ENCODE results near the gene EPB41L1.
"Not testable (repeated sequence)": the region's sequence is repeated elsewhere in the genome, so short reads cannot be mapped to it uniquely, and the experiment has no call there.

EPB41L1 gene

GRCh38 chr20:36126836-36127527 lies 27.6 kb upstream of the EPB41L1 start:
- no peak for DNase-seq

- no peak for DNase-seq
These were observed 25.9 kb upstream of the EPB41L1 start for GRCh38 chr20:36128463-36129159.

GRCh38 chr20:36129160-36129543 lies 25.4 kb upstream of the EPB41L1 start:
- DNase-seq: no peak

DNA sequence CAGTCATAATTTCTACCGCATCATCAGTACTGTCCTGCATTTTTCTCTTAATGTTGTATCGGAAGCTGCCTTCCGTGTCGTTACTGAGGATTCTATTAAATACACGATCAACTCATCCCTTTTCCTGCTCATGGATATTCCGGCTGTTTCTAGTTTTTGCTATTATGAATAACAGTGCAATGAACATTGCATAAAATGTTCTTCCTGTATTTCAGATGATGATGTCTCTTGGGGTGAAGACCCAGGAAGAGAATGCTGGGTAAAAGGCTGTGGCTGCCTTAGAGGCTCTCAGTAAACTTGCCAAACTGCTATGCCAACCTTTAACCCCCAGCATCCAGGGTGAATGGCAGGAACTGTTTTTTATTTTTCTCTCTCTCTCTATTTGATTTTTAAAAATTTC lies 24.1 kb upstream of the EPB41L1 start:
- no peak for DNase-seq

DNA sequence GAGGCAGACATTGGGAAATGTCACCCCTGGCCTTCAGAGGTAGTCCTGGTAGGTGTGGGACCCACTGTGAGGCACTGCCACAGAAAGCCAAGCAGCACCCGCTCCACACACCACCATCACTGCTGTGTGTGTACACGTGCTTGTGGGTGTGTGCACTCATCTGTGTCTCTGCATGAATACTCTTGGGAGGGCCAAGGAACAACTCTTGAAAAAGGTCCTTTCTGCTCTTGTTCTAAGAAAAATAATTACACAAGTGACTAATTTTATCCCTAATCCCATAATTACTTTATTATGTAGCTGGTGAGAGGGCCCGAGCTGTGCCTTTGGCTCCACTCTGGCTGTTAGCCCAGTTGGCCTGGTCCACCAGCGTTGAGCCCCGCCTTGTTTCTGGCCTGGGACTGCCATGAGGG lies 21.7 kb upstream of the EPB41L1 start:
- DNase-seq: no peak

DNA sequence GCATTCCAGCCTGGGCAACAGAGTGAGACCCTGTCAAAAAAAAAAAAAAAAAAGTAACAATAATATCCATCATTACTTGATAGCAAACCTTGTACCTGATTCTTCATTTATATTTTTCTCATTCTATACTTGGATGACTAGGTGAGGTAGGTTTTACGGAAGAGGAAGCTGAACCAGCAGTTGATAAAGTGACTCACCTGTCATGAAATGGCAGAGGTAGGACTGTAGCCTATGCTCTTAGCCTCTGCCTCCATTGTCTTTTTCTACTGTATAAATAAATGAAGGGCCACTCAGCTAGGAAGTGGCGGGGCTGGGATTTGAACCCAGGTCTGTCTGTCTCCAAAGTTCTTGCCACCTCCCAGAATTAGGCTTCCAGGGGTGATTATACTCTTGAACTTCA lies 20.7 kb upstream of the EPB41L1 start:
- no peak for DNase-seq

DNA sequence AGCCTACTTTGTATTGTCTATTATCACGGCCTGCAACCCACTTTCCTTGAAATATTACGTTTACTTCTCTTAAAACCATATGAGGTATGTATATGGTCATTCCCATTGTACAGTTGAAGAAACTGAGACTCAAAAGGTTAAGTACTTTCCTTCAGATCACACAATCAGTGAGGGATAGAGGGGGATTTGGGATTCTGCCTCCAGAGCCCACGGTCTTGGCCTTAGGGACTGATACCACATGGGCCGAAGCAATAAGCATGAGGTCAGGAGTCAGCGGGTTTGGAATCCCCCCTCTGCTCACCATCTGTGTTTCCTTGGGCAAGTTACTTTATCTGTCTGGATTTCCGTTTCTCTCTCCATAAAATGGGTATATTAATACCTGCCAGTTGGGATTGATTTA lies 19.4 kb upstream of the EPB41L1 start:
- no peak for DNase-seq

DNA sequence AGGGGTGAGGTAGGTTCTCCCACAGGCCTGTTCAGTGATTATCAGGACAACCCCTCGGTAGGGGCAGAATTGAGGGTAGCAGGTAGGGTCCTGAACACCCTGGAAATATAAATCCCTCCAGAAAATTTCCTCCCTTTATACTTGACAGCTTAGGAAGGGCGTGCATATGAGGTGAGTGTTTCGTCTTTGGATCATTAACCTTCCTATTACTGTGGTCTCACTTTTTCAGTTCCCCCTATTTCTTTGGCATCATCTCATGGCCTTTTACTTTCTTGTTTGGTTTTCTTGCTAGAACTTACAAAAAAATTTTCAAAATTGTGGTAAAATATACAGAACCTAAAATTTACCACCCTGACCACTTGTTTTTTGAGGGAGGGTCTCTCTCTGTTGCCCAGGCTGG lies 18.7 kb upstream of the EPB41L1 start:
- DNase-seq: no peak

DNA sequence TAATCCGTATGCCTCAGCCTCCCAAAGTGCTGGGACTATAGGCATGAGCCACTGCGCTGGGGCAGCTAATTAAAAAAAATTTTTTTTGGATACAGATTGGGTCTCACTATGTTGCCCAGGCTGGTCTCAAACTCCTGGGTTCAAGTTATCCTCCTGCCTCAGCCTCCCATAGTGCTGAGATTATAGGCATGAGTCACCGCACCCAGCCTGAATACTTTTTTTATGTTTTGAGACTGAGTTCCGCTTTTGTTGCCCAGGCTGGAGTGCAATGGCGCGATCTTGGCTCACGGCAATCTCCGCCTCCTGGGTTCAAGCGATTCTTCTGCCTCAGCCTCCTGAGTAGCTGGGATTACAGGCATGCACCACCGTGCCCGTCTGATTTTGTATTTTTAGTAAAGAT lies 17.2 kb upstream of the EPB41L1 start:
- DNase-seq: not testable (repeated sequence)

GRCh38 chr20:36141310-36141709 lies 13.2 kb upstream of the EPB41L1 start:
- no peak for DNase-seq

DNA sequence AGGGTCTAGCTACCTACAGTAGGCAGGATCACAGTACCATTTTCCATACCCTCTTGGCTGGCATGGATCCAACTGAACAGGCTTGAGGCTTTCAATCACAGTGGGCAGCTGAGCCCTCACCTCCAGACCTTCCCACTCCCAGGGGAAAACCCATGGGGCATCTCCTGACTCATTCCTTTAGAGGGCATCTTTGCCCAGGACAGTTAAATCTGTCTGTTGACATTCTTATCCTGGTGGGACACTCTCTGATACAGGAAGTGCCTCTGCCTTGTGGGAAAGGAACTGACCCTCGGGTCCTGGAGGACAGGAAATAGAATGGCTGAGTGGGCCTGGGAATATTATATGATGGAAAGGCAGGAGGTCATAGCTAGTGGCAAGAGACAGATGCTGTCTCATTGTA lies 10.2 kb upstream of the EPB41L1 start:
- no peak for DNase-seq

DNA sequence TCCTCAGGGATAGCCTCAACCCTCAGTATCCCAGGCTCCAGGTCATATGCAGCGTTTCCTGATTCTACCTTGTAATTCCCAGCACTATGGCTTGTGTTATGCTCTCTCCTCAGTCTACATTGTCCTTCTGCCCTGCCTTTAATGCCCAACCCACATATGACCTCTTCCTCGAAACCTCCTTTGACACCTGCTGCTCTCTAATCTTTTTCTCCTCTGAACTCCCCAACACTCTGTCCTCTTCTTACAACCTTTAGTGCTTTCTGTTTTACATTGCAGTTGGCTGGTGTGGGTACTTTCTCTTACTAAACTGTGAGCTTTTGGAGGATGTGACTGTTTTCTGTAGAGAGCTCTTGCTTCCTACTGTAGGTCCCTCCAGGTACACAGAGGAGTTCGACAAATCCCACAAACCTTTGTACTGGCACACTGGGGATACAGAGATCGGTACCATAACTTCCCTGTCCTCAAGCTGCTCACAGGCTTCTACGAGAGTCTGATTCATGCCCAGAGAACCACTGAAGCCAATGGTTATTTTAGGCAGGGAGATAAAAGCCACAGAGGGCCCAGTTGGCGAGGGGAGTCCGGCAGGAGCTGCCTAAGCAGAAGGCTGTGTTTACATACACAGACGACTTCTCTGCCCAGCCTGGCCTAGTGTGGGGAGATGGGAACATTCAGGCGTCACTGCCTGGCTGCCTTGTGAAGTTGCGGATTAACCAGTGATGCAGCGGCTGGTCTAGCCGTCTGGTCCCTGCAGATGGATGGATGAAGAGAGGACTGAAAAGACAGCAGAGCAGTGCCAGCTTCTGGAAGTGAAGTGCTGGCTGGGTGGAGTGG lies 8.4 kb upstream of the EPB41L1 start:
- DNase-seq: no peak

- no peak for DNase-seq
These were observed 6.8 kb upstream of the EPB41L1 start for GRCh38 chr20:36147690-36148089.

GRCh38 chr20:36148439-36148838 lies 6.1 kb upstream of the EPB41L1 start:
- DNase-seq: no peak

GRCh38 chr20:36149012-36149411 lies 5.5 kb upstream of the EPB41L1 start:
- DNase-seq: no peak

DNA sequence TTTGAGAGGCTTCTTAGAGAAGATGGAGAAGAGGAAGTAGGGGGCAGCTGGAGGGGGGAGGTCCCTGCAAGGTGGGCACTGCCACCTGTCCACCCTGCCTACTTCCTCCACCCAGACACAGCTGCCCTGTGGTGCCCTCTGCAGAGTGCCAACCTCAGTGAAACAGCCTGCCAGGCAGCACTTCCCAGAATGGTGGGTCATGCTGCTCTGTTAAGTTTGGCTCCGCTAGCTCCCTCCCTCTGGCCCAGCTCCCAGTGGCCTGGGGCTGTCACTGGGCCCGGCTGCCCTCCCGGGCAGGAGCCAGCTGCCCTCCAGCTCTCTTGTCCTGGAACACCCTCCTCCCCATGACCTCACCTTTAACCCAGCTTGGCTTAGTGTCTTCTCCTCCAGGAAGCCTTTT lies 5.1 kb upstream of the EPB41L1 start:
- DNase-seq: no peak

DNA sequence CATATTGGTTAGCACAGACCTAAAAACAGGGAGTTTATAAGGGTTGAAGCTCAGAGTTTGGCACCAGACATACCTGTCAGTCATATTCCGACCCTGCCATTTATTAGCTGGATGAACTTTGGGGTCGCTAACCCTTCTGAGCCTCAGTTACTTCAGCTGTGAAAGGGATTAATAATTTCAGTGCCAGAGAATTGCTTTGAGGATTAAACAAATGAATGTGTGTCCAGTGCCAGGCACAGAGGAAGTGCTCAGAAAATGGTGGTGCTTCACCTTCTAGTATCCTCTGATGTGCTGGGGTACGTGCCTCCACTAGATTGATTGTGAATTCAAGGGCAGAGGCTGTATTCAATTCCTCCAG lies 4.1 kb upstream of the EPB41L1 start:
- DNase-seq: no peak

DNA sequence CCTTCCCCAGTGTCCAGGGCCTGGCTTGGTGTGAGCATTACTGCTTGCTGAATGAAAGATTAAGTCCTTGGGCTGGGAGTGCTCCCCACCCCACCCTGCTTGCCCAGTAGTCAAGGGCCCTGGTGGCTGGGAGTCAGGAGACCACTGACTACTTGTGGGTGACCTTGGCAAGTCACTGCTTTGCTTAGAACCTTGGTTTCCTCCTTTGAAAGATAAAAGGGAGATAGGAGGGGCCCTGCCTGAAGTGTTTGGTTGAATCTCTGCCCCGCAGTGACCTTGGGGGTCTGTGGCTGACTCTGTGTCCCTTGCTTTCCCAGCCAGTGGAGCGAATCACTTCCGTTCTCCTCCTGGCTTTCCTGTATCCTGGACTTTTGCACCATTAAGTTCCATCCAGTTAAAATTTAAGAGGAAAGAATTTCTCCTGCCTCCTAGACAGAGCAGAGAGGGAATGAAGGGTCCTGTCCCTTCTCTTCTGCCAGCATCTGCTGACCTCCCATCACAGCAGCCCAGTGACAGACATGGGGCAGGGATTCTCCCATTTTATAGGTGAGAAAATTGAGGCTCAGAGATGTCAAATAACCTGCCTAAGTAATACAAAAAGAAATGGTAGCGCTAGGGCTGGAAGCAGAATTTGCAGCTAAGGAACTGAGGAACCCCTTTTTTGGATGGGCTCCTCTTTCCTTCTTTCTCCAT lies 3.5 kb upstream of the EPB41L1 start:
- DNase-seq: no peak

DNA sequence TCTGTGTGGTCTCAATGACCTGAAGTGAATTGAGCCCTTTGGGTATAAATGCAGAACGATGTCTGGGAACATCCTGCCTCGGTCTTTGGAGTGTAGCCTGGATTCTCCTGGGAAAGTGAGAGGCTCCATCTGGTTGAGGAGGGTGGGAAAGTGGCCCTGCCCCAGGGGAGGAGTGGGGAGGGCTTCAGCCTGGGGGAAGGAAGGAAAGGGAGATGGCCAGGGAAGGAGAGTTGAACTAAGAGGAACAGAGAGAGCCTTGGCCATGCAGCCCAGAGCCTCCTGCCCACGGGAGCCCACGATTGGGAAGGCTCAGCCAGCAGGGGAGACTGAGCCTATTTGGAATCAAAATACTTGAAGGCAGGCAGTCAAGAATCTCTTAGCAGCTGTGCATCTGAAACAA lies 2.3 kb upstream of the EPB41L1 start:
- DNase-seq: no peak

DNA sequence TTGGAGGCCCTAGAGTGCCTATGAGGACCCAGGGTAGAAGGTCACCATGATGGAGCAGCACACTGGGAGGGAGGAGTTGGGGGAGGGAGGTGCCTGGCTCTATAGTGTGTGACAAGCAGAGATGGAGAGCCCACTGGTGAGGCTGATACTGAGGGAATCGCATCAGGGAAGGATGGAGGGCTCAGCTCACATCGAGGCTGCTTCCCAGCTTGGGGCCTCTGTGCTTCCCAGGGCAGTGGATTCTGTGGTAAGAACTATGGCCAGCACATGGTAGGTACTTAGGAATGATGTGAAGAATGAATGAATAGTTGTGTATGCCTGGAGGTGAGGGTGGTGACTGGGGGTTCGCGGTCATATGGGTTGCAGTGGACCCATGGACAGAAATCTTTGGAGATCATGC lies 1.3 kb upstream of the EPB41L1 start:
- no peak for DNase-seq

GRCh38 chr20:36153736-36154699 lies 522 bp upstream of the EPB41L1 start:
- peak; percentile 51 for DNase-seq

DNA sequence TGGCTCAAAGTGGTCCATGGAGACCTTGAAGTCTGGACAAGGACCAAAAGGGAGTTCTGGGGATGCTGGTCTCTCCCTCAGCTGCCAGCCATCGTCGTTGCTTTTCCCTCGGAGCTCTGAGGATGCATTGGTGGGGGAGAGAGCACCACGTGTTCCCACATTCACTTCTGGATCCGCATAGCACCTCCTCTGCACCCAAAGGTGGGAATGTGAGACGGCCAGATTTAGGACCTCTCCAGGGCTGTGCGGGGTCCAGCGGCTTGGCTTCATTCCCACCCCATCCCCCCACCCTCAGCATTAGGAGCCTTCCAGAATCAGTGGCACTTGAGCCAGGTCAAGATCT lies 1.1 kb downstream of the EPB41L1 start:
- no peak for DNase-seq

Data from activated CD4-positive, alpha-beta T cell treated with anti-CD3 and anti-CD28 coated beads for 48 hours (primary cell).